GM18526 (cell line): ENCODE measurements around the gene AP1G2.

Experiments used
- POLR2A ChIP-seq: IDR thresholded peaks from 3 replicates; pipeline ENCODE4 v1.6.1; 2011; ENCODE audit not compliant: insufficient read length; ENCODE audit errors: extremely low read depth

The AP1G2 gene

GRCh38 chr14:23551266-23552028 is 16.1 kb downstream of the AP1G2 start, which contains the start of gene ZFHX2:
ZFHX2 (minus strand) TSS chr14:23551765; CDS start chr14:23535325, 16,440 bp downstream.
- peak; percentile 54 for TF ChIP-seq POLR2A

- no peak for TF ChIP-seq POLR2A
These were observed 16.8 kb downstream of the AP1G2 start for GRCh38 chr14:23550812-23551265.

GRCh38 chr14:23550131-23550811 is 17.3 kb downstream of the AP1G2 start:
- TF ChIP-seq POLR2A: no peak

- TF ChIP-seq POLR2A: no peak
These were observed 19.0 kb downstream of the AP1G2 start for GRCh38 chr14:23548351-23549318.

- TF ChIP-seq POLR2A: no peak
These were observed 19.7 kb downstream of the AP1G2 start for GRCh38 chr14:23547924-23548323.

GRCh38 chr14:23546450-23547035 is 21.0 kb downstream of the AP1G2 start:
- no peak for TF ChIP-seq POLR2A

- TF ChIP-seq POLR2A: no peak
These were observed 21.7 kb downstream of the AP1G2 start for GRCh38 chr14:23545740-23546365.

GRCh38 chr14:23544511-23545447 is 22.8 kb downstream of the AP1G2 start:
- TF ChIP-seq POLR2A: no peak

GRCh38 chr14:23543403-23543802 is 24.2 kb downstream of the AP1G2 start:
- TF ChIP-seq POLR2A: no peak

GRCh38 chr14:23542261-23542660 is 25.3 kb downstream of the AP1G2 start:
- no peak for TF ChIP-seq POLR2A

- no peak for TF ChIP-seq POLR2A
These were observed 27.5 kb downstream of the AP1G2 start for GRCh38 chr14:23540141-23540469.

GRCh38 chr14:23539248-23540140 is 28.1 kb downstream of the AP1G2 start:
- no peak for TF ChIP-seq POLR2A

GRCh38 chr14:23538785-23539184 is 28.8 kb downstream of the AP1G2 start:
- TF ChIP-seq POLR2A: no peak
